ENCODE results near the gene TECR. TPM values are rescaled to one million over a fixed set of nuclear protein-coding genes. Genes with fewer than 3 reads are reported as not detected.
A peak's percentile ranks its signal among the peaks of the same experiment; 100 is the strongest.
"Not testable (repeated sequence)": the region's sequence is repeated elsewhere in the genome, so short reads cannot be mapped to it uniquely, and the experiment has no call there.

TECR gene
- total RNA-seq, 1 experiment from 2014 or later: 181 TPM

DNA sequence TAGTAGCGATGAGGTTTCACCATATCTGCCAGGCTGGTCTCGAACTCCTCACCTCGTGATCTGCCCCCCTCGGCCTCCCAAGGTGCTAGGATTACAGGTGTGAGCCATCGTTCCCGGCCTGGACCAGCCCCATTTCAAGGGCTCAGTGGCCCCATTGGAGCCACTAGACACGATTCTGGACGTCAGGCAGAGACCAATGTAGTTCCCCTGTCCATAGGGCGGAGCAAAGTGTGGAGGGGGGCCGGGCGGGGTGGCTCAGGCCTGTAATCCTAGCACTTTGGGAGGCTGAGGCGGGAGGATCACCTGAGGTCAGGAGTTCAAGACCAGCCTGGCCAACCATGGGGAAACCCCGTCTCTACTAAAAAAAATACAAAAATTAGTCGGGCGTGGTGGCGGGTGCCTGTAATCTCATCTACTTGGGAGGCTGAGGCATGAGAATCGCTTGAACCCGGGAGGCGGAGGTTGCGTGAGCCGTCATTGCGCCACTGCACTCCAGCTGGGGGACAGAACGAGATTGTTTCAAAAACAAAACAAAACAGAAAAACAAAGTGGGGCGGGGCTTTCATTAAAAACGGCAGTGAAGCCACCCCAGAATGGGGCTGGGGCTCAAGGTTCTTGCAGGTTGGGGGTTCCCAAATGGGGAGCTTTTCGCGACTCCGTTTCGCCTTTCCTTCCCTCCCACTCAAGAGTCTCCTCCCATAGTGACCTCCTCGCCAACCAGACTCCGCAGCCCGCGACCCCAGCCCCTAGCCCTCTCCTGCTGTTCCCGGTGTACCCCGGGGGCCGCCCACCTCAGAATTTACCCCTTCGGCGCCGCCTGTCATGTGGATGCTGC, 758 bp upstream of the TECR start:
- in situ Hi-C loops (cut with HindIII; ENCODE audit: low pct_unique_long_range_greater_than_20kb, low sequenced_read_pairs): no loop called here
- DNase-seq (ENCODE audit: low read depth): no peak

- in situ Hi-C loops (cut with HindIII; ENCODE audit: low pct_unique_long_range_greater_than_20kb, low sequenced_read_pairs): no loop called here
- DNase-seq (ENCODE audit: low read depth): no peak
These were observed 583 bp downstream of the TECR start for GRCh38 chr19:14530005-14530348.

GRCh38 chr19:14530506-14530905, 1.1 kb downstream of the TECR start:
- DNase-seq (ENCODE audit: low read depth): no peak
- in situ Hi-C loops (cut with HindIII; ENCODE audit: low pct_unique_long_range_greater_than_20kb, low sequenced_read_pairs): no loop called here

GRCh38 chr19:14533450-14533849, 4.1 kb downstream of the TECR start:
- in situ Hi-C loops (cut with HindIII; ENCODE audit: low pct_unique_long_range_greater_than_20kb, low sequenced_read_pairs): no loop called here
- DNase-seq (ENCODE audit: low read depth): no peak

GRCh38 chr19:14536926-14537692, 7.7 kb downstream of the TECR start:
- in situ Hi-C loops (cut with HindIII; ENCODE audit: low pct_unique_long_range_greater_than_20kb, low sequenced_read_pairs): no loop called here
- peak; percentile 92 for DNase-seq (ENCODE audit: low read depth)

- in situ Hi-C loops (cut with HindIII; ENCODE audit: low pct_unique_long_range_greater_than_20kb, low sequenced_read_pairs): no loop called here
- no peak for DNase-seq (ENCODE audit: low read depth)
These were observed 11.5 kb downstream of the TECR start for GRCh38 chr19:14540741-14541525.

DNA sequence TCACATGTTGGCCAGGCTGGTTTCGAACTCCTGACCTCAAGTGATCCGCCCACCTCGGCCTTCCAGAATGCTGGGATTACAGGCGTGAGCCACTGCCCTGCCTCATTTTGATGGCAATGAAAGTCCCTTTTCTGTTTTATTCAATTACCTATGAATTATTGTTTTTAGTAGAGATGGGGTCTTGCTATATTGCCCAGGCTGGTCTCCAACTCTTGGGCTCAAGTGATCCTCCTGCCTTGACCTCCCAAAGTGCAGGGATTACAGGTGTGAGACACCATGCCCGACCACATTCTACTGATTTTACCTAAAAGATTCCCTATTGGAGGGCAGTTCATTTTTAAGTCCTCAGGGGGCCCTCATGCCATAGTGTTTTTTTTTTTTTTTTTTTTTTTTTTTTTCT, 12.6 kb downstream of the TECR start:
- DNase-seq (ENCODE audit: low read depth); in situ Hi-C loops (cut with HindIII; ENCODE audit: low pct_unique_long_range_greater_than_20kb, low sequenced_read_pairs): not testable (repeated sequence)

DNA sequence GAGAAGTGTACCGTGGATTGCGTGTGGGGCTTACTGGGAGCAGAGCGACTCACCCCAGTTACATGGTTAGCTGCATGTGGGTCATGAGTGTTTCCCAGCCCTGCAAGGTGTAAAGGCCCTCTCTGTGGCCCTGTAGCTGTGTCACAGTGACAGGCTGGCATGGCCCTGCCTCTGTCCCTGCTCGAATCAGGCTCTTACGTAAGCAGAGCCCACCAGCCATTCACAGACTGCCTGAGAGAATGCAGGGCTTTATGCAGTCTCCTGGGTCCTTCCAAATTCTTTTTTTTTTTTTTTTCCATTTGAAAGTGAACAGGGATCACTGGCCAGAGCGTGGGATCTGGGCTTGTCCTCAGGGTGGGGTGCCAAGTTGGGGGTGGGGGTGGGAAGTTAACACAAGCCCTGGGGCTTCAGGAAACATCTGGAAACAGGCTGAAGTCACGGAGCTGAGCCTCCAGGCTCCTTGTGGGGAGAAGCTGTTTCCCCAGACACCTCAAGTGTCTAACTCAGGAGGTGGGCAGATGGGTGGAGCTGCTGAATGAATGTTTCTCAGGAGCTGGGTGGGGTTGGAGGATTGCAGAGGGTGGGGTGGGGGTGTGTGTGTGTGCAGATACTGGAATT, 13.4 kb downstream of the TECR start:
- DNase-seq (ENCODE audit: low read depth): no peak
- in situ Hi-C loops (cut with HindIII; ENCODE audit: low pct_unique_long_range_greater_than_20kb, low sequenced_read_pairs): no loop called here

- no peak for DNase-seq (ENCODE audit: low read depth)
- in situ Hi-C loops (cut with HindIII; ENCODE audit: low pct_unique_long_range_greater_than_20kb, low sequenced_read_pairs): no loop called here
These were observed 14.7 kb downstream of the TECR start for GRCh38 chr19:14544047-14544446.

DNA sequence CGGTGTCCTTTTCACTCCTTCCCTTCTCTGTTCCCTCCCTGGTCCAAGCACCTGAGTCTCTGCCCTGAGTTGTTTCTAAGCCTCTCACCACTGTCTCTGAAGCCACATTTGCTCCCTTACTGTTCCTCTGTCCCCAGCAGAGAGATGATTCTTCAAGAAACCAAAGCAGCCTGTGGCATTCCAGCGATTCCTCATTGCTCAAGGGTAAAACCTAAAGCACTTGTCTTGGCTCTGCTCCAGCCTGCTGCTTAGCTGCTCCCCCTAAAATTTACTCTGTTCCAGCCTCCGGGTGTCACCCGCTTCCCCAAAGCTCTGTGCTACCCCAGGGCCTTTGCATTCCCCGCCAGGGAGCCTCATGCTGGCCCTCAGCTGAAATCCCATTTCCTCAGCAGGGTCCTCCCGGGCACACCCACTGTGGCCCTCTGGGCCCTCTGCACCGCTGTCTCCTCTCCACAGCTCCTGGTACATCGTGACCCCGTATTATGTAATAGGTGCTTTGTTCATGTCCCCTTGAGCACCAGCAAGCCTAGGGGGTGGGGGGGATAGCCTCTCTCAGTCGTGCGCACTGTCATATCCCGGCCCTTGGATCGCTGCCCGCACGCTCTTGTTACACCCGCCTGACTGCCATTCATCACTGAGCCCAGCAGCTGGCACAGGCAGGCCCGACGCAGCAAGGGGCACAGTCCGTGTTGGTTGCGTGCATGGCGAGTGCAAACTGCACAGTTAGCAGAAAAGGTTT, 15.8 kb downstream of the TECR start:
- DNase-seq (ENCODE audit: low read depth): peak; percentile 79
- in situ Hi-C loops (cut with HindIII; ENCODE audit: low pct_unique_long_range_greater_than_20kb, low sequenced_read_pairs): no loop called here

DNA sequence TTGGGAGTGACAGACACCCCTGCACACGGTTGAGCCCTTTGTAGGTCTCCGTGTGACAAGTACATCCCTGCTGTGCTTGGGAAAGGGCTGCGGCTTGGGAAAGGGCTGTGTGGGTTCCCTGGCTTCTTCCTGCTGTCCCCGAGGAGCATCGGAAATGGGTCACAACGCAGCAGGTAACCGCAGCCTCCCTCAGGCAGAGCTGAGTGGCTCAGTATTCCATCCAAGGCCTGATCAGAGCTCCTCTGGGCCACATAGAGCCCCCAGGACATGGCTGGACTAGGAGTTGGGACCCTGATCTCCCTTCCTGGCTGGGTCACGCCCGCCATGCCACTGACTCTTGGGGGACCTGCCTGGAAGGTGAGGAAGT, 16.3 kb downstream of the TECR start:
- in situ Hi-C loops (cut with HindIII; ENCODE audit: low pct_unique_long_range_greater_than_20kb, low sequenced_read_pairs): no loop called here
- DNase-seq (ENCODE audit: low read depth): no peak

DNA sequence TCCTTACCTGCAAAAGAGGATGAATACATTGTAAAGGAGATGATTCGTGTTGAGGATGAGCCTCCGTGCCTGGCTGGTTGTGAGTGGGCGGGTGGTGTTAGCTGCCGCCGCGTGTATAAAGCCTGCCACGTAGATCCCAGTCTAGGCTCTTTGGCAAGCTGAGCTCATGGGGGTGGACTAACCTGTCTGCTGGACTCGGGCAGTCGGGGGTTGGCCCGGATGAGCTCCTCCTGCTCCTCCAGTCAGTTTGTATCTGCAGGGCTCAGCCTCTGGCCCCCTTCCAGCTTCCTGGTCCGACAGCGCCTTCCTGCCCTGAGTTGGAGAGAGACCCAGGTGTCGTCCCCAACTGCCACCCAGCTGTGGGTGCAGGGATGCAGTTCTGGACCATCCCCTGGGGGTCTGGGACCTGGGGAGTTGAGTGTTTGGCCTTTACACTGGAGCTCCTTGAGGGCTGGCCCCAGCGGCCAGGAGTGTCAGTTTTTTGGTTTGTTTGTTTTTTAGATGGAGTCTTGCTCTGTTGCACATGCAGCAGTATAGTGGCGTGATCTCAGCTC, 20.9 kb downstream of the TECR start:
- DNase-seq (ENCODE audit: low read depth): peak; percentile 86
- in situ Hi-C loops (cut with HindIII; ENCODE audit: low pct_unique_long_range_greater_than_20kb, low sequenced_read_pairs): no loop called here

DNA sequence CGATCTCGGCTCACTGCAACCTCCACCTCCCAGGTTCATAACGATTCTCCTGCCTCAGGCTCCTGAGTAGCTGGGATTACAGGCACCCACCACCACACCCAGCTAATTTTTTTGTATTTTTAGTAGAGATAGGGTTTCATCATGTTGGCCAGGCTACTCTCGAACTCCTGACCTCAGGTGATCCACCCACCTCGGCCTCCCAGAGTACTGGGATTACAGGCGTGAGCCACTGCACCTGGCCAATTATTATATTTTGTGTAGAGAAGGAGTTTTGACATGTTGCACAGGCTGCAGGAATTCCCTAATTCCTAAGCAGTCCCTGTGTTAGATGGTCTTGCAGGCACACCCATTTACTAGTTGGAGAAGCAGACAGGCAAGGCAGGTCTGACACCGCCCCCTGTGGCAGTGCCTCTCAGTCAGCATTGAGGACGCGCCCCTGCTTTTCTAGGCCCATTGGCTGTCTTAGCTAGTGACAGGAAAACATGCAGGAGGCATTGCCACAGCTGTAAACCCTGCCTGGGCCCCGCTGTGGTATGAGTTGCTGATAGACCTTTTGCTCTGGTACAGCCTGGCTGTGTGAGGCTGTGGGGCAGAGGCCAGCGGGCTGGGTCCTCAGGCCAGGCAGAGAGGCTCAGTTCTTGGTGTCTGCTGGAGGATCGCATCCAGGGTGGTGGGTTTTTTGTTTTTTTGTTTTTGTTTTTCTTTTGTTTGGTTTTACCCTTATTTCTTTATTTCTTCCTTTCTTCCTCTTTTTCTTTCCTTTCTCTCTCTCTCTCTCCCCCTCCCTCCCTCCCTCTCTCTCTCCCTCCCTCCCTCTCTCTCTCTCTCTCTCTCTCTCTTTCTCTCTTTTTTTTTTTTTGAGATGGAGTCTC, 22.0 kb downstream of the TECR start:
- in situ Hi-C loops (cut with HindIII; ENCODE audit: low pct_unique_long_range_greater_than_20kb, low sequenced_read_pairs): not testable (repeated sequence)
- peak; percentile 82 for DNase-seq (ENCODE audit: low read depth)

- DNase-seq (ENCODE audit: low read depth); in situ Hi-C loops (cut with HindIII; ENCODE audit: low pct_unique_long_range_greater_than_20kb, low sequenced_read_pairs): not testable (repeated sequence)
These were observed 22.6 kb downstream of the TECR start for GRCh38 chr19:14552006-14552360.

GRCh38 chr19:14553042-14553938, 23.9 kb downstream of the TECR start:
- DNase-seq (ENCODE audit: low read depth): no peak
- in situ Hi-C loops (cut with HindIII; ENCODE audit: low pct_unique_long_range_greater_than_20kb, low sequenced_read_pairs): no loop called here

GRCh38 chr19:14553939-14554243, 24.5 kb downstream of the TECR start:
- in situ Hi-C loops (cut with HindIII; ENCODE audit: low pct_unique_long_range_greater_than_20kb, low sequenced_read_pairs): no loop called here
- no peak for DNase-seq (ENCODE audit: low read depth)

Measured in Caki2 (cell line).